ENCODE results near the gene FOS. TPM values are rescaled to one million over a fixed set of nuclear protein-coding genes. Genes with fewer than 3 reads are reported as not detected.

The FOS gene
- total and polyA plus RNA-seq, 2 of the 13 experiments (the other 11 are each of a cell fraction or from before 2014, with no cell fraction given) = 15.9 to 24.2 TPM

DNA sequence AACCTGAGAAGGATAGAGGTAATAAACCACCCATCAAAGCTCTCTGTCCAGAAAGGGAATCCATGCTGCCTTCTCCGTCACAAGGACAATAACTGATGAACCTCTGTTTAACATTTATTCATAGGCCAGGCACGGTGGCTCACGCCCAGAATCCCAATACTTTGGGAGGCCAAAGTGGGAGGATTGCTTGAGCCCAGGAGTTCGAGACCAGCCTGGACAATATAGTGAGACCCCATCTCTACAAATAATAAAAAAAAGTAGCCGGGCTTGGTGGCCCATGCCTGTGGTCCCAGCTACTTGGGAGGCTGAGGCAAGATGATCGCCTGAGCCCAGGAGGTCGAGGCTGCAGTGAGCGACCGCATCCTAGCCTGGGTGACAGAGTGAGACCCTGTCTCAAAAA is 7.1 kb upstream of the FOS start:
- Histone ChIP-seq H3K36me3 (replicated peaks in 1 of 2; ENCODE audit: control insufficient read depth in 1 of 2, insufficient read depth in 2 of 2, low read length in 2 of 2) (no peaks in the 10 kb centered on the region), H3K79me2 (ENCODE audit: insufficient read depth, low read length) (no peaks in the 10 kb centered on the region), H3K9ac (ENCODE audit: insufficient read depth, low read depth, low read length) (no peak overlapping the region), H3K27me3 (ENCODE audit: control insufficient read depth in 1 of 2, insufficient read depth in 2 of 2, low read length in 2 of 2) (peaks cover 4 to 45% of the 10 kb centered on the region in 2 experiments; a peak in 4 of 5 replicates), H3K4me3 (replicated peaks in 1 of 3; ENCODE audit: insufficient read depth in 1 of 3, low read depth in 2 of 3, low read length in 3 of 3) (no peak overlapping the region), H3K9me3 (ENCODE audit: low read length) (no peaks in the 10 kb centered on the region), H3K27ac (ENCODE audit: extremely low read length, insufficient read depth, low read length) (no peak overlapping the region), H3K4me1 (ENCODE audit: insufficient read depth, low read length) (peaks cover 28% of the 10 kb centered on the region), H4K20me1 (ENCODE audit: insufficient read depth, low read length) (no peaks in the 10 kb centered on the region), H2AFZ (ENCODE audit: low read length) (no peak overlapping the region), H3K4me2 (ENCODE audit: low read depth, low read length) (no peak overlapping the region)
- ChIA-PET CTCF (ENCODE audit: low intra/inter-chr PET ratio, low total read pairs) (no interaction called here), POLR2A (interaction anchor here (0.9 kb wide), 1 partner anchor 12 kb away, joined by 3 read pairs; no protein-coding TSS in a partner anchor)
- BruUV-seq (replicated peaks) = no TSS peak
- no peak for FAIRE-seq
- no peak for DNase-seq (ENCODE audit: low spot score)
- in situ Hi-C loops (cut with HindIII; ENCODE audit: extremely low pct_ligation_motif_present, low pct_unique_long_range_greater_than_20kb) = no loop called here
- TF ChIP-seq TCF7 (IDR thresholded peaks at IDR 0.05; ENCODE audit: low read depth) (no peak), ARID2 (CRISPR knock-in tag; IDR thresholded peaks at IDR 0.05; ENCODE audit: borderline replicate concordance) (no peak), ZNF124 (CRISPR knock-in tag; IDR thresholded peaks at IDR 0.05) (no peak), ZNF589 (CRISPR knock-in tag; conservative IDR thresholded peaks at IDR 0.05) (no peak), NR2F1 (CRISPR knock-in tag; IDR thresholded peaks at IDR 0.05) (no peak), MZF1 (CRISPR knock-in tag; IDR thresholded peaks at IDR 0.05; ENCODE audit: borderline replicate concordance) (no peak), ZNF383 (CRISPR knock-in tag; IDR thresholded peaks at IDR 0.05; ENCODE audit: borderline replicate concordance) (no peak), SIN3B (IDR thresholded peaks at IDR 0.05; ENCODE audit: low read length) (no peak), ZNF781 (CRISPR knock-in tag; IDR thresholded peaks at IDR 0.05; ENCODE audit: borderline replicate concordance, not compliant biosample characterization) (no peak), AGO1 (IDR thresholded peaks at IDR 0.05; ENCODE audit: low read depth, low read length, poor library complexity, severe bottlenecking) (no peak), KDM5A (IDR thresholded peaks at IDR 0.05; ENCODE audit: borderline replicate concordance, low read length) (no peak)
- TF ChIP-seq, protein P1, sequence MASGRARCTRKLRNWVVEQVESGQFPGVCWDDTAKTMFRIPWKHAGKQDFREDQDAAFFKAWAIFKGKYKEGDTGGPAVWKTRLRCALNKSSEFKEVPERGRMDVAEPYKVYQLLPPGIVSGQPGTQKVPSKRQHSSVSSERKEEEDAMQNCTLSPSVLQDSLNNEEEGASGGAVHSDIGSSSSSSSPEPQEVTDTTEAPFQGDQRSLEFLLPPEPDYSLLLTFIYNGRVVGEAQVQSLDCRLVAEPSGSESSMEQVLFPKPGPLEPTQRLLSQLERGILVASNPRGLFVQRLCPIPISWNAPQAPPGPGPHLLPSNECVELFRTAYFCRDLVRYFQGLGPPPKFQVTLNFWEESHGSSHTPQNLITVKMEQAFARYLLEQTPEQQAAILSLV (CRISPR knock-in tag; IDR thresholded peaks at IDR 0.05; ENCODE audit: borderline replicate concordance) = no peak
- TF ChIP-seq, protein P2, sequence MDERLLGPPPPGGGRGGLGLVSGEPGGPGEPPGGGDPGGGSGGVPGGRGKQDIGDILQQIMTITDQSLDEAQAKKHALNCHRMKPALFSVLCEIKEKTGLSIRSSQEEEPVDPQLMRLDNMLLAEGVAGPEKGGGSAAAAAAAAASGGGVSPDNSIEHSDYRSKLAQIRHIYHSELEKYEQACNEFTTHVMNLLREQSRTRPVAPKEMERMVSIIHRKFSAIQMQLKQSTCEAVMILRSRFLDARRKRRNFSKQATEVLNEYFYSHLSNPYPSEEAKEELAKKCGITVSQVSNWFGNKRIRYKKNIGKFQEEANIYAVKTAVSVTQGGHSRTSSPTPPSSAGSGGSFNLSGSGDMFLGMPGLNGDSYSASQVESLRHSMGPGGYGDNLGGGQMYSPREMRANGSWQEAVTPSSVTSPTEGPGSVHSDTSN (CRISPR knock-in tag; IDR thresholded peaks at IDR 0.05) = no peak
- ATAC-seq = no peak
- intact Hi-C loops (cut with micrococcal nuclease; ENCODE audit: unreplicated experiment) = no loop called here
- WGBS (ENCODE audit: low lambda C conversion rate) = 54% methylated on average over 9 of the region's 9 CpGs
